ENCODE measurements around the gene AQP5. TPM values are rescaled to one million over a fixed set of nuclear protein-coding genes. Genes with fewer than 3 reads are reported as not detected.

AQP5 gene
- total RNA-seq: 0.34 TPM

- no peak for DNase-seq (ENCODE audit: low spot score)
Measured at GRCh38 chr12:49961111-49961922, at the start of gene AQP5. AQP5 (plus strand) TSS chr12:49961872; CDS start chr12:49962018, 146 bp downstream.

GRCh38 chr12:49912345-49913255, 49.1 kb upstream of the AQP5 start:
- no peak for DNase-seq (ENCODE audit: low spot score)

DNA sequence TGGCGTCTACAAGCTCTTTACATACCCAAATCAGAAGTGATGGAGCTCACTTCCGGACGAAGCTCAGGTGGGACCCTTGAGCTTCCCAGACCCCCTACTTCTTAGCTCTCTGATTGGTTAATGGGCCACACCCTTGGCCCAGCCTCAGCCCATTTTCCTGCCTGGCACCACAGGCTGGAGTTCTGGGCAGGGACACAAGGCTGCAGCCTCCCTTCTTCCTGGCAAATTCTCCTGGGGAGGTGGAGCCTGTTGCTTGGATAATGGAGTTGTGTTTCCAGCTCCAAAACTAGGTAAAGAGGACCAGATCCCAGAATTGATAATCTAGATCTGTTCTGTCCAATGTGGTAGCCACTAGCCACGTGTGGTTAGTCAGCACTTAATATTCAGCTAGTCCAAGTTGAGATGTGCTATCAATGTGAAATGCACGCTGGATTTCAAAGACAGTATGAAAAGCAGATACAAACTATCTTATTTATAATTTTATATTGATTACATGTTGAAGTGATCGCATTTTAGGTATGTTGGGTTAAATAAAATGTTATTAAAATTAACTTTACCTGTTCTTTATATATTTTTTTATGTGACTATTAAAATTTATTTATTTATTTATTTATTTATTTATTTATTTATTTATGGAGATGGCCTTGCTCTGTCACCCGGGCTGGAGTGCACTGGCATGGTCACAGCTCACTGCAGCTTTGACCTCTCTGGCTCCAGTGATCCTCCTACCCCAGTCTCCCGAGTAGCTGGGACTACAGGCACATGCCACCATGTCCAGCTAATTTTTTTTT, 45.3 kb upstream of the AQP5 start:
- DNase-seq (ENCODE audit: low spot score): no peak

- no peak for DNase-seq (ENCODE audit: low spot score)
Measured at GRCh38 chr12:49917166-49917787, 44.4 kb upstream of the AQP5 start.

DNA sequence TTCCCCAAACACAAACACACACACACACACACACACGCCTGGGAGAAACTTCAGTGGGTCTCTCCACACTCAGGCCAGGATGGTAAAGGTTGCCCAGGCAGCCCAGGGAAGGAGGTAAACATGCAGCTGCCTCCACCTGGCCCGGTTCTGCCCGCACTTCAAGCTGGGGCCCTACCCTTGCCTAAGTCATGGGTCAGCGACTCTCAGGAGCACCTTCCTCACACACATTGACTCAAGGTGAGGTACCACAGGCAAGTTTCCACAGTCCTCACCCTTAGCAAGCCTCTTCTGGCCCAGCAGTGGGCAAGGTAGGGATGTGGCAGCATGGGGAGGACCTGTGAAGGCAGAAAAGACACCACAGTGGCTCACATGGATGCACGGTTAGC, 43.9 kb upstream of the AQP5 start:
- DNase-seq (ENCODE audit: low spot score): no peak

DNA sequence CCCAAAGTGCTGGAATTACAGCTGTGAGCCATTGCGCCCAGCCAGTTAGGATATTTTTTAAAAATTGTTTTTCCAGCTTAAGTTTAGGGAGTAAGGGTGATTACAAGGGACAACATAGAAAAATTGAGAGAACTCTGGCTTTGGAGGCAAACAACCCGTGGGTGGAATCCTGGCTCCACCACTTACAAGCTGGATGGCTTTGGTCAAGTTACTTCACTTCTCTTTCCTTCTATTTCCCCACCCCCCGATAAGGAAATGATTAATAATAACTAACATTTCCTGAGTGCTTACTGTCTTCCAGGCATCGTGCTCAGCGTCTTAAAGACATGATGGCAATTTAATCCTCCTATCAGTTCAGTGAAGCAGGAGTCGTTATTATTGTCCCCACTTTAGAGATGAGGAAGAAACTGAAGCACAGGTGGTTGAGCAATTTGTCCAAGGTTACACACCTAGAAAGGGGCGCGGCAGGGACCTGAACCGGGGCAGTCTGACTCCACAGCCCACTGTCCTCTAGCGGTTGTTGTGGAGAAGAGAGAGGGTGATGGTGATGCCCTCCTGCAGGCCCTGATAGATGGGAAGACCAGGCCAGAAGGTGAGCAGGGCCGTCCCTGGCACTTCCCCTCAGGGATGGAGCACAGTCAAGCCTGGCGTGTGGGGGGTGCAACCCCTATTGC, 41.3 kb upstream of the AQP5 start:
- no peak for DNase-seq (ENCODE audit: low spot score)

GRCh38 chr12:49920915-49921286, 40.8 kb upstream of the AQP5 start:
- DNase-seq (ENCODE audit: low spot score): no peak

GRCh38 chr12:49921299-49921698, 40.4 kb upstream of the AQP5 start:
- no peak for DNase-seq (ENCODE audit: low spot score)

DNA sequence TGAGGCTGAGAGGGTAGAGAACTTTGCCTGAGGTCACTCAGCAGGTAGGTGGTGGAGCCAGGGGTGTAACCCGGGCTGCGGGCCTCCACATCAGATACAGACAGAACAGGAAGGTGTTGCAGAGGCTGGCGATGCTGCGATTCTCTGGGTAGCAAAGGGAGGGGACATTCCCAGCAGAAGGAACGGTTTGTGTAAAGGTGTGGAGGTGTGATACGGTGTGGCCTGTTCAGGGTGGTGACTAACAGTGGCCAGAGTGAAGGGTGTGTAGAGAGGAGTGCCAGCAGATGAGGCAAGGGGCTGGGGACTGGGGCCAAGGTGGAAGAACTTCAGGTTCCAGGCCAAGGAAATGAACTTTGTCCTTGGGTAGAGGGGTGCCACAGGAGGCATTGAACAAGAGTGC, 39.7 kb upstream of the AQP5 start:
- no peak for DNase-seq (ENCODE audit: low spot score)

- DNase-seq (ENCODE audit: low spot score): no peak
Measured at GRCh38 chr12:49922349-49923034, 39.2 kb upstream of the AQP5 start.

DNA sequence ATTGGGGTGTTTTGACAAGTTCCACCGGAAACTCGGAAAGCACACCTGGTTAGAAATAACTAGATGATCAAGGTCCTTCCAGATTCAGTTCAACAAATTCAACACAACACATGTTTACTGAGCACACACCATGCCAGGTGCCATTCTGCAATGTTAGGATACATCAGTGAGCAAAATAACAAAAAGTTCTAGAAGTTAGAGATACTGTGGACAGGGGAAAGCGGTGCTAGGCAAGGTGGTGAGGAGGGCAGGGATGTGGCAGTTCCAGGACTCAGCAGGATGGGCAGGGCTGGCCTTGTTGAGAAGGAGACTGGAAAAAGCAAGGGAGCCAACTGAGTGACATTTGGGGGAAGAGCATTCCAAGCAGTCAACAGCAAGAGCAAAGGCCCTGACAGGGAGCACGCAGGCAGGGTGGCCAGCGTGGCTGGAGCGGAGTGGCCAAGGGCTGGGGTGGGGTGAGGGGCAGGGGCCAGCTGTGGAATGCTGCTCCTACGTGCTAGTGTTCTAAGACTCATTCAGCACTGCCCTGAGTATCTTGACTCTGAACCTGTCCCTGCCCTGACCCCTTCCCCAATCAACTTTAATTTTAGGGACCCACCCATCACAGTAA, 38.5 kb upstream of the AQP5 start:
- DNase-seq (ENCODE audit: low spot score): no peak

GRCh38 chr12:49923880-49924556, 37.7 kb upstream of the AQP5 start:
- DNase-seq (ENCODE audit: low spot score): no peak

DNA sequence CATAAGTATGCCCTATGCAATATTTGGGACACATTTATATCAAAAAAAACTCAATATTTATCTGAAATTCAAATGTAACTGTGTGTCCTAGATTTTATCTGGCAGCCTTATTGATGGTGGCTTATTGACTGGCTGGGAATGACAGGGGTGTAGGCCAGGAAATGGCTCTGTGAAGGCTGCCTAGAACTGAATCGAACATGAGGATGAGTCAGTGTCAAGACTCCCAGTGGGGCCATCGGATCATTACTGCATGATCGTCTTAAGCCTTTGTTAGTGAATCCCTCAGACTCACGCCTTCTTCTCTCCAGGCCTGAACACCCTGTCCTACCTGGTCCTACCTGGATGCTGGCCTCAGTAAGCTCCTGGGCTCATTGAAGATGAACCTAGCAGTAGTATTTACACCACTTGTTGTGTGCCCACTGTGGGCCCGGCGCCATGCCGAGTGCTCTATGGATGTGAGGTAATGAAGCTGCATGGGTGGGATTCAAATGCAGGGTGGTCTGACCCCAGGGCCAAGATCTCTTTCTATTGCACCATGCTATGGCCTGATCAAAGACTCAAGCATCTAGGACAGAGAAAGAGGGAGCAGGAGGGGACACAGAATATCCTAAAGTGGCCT, 36.9 kb upstream of the AQP5 start:
- no peak for DNase-seq (ENCODE audit: low spot score)

DNA sequence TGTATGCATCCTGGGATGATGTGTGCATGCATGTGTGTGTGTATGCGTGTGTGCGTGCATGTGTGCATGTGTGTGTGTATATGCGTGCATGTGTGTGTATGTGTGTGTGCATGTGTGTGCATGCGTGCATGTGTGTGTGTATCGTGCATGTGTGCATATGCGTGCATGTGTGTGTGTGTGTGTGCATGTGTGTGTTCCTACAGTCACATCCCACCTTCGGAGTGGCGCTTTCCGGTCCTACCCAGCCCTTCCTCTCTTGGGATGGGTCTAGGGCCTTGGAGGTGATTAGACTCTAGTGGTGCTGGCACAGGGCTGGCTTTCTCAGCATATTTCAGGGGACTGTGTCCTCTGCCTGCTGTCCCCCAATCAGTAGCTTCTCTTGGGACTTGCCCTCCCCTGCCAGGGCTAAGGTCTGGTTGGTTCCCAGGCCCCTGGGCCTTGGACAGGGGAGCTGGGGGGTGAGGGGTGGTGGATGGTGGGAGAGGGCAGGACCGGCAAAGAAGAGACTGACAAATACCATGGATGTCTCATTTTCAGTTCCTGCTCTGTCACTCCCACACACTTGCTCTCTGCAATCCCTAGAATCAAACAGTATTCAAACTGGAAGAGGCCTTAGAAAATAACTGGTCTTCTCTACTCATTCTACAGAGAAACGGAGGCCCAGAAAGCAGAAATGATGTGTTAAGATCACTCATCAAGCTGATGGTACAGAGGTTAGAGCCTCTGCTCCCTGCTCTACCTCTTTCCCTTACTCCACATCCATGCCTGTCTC, 36.1 kb upstream of the AQP5 start:
- DNase-seq (ENCODE audit: low spot score): no peak

DNA sequence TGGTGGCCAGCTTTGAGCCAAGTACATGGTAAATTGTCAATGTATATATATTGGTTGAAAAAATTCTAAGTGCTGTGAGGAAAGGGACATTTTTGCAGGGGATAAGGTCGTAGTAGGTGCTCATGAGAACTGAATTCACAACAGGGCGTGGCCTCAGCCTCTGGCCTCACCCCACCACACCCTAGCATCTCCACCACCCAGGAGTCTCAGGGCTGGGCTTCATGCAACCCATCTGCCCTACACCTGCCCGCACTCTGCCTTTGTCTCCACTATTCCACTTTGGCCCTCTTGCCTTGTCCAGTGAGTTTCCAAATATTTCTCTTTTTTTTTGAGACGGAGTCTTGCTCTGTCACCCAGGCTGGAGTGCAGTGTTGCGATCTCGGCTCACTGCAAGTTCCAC, 33.2 kb upstream of the AQP5 start:
- no peak for DNase-seq (ENCODE audit: low spot score)

DNA sequence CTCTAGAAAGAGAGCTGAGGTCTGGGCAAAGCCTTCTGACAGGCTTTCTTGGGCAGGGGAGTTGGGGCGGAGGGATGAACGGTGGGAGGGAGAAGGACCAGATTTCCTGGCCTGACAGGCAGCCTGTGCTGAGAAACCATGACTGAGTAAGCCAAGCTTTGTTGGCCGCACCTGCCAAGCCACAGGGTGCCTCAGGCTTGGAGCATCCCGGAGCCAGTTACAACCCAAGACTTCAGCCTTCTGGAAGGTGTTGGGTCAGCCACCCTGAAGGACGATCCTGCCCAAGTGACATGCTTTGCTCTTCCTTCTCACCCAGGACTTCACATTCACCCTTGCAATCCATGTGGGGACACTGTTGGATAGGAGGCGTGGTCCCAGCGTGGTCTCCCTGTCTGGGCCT, 32.1 kb upstream of the AQP5 start:
- DNase-seq (ENCODE audit: low spot score): no peak

GRCh38 chr12:49930515-49931288, 31.0 kb upstream of the AQP5 start:
- no peak for DNase-seq (ENCODE audit: low spot score)

All from ureter (tissue), 1 donor.